DND-41 (cell line): Measurements from ENCODE around the gene MALRD1.

Experiments used
- ATAC-seq: fragments of 200-7000 bp; cut with Tn5 transposase; 3 replicates; pipeline ENCODE4 v1.9.1; 2021; ENCODE audit warnings: low read depth; ENCODE audit not compliant: insufficient read depth
- DNase-seq: peaks from one replicate; pipeline ENCODE4 v3.0.0-alpha.2; 2020
- H2AFZ ChIP-seq: 2 replicates; pipeline ENCODE4 v1.6.0; 2012; ENCODE audit warnings: low read depth, low read length
- H3K27ac ChIP-seq: 2 replicates; pipeline ENCODE4 v1.5.1; 2012; ENCODE audit warnings: low read length, inconsistent platforms
- H3K27me3 ChIP-seq: fragments of 200-600 bp; sonication (generic); 2 replicates; pipeline ENCODE4 v1.6.0; 2012; ENCODE audit warnings: low read length, mild to moderate bottlenecking, inconsistent platforms; ENCODE audit not compliant: insufficient read depth, poor library complexity
- H3K36me3 ChIP-seq: 2 replicates; pipeline ENCODE4 v1.5.1; 2012; ENCODE audit warnings: low read length, inconsistent platforms; ENCODE audit not compliant: insufficient read depth
- H3K4me1 ChIP-seq: 2 replicates; pipeline ENCODE4 v1.5.1; 2012; ENCODE audit warnings: mild to moderate bottlenecking, low read length; ENCODE audit not compliant: insufficient read depth
- H3K4me2 ChIP-seq: 2 replicates; pipeline ENCODE4 v1.6.0; 2012; ENCODE audit warnings: mild to moderate bottlenecking, moderate library complexity, low read length, inconsistent platforms; ENCODE audit not compliant: insufficient read depth
- H3K4me3 ChIP-seq, 2 experiments: fragments of 200-600 bp in 1 of 2; shearing (Covaris generic) in 1 of 2; 2 replicates each; pipeline ENCODE4 v1.5.1; 2012 to 2016; ENCODE audit warnings: inconsistent platforms in 2 of 2, low read length in 2 of 2, mild to moderate bottlenecking in 2 of 2, low read depth in 1 of 2, moderate library complexity in 1 of 2
- H3K79me2 ChIP-seq: 2 replicates; pipeline ENCODE4 v1.6.0; 2012; ENCODE audit warnings: low read length, inconsistent platforms; ENCODE audit not compliant: insufficient read depth
- H3K9ac ChIP-seq: 2 replicates; pipeline ENCODE4 v1.6.0; 2012; ENCODE audit warnings: low read depth, mild to moderate bottlenecking, inconsistent platforms, low read length, moderate library complexity
- H3K9me3 ChIP-seq: 2 replicates; pipeline ENCODE4 v1.5.1; 2012; ENCODE audit warnings: low read length, moderate library complexity, mild to moderate bottlenecking, inconsistent platforms; ENCODE audit not compliant: insufficient read depth, severe bottlenecking
- H4K20me1 ChIP-seq: 2 replicates; pipeline ENCODE4 v1.6.0; 2012; ENCODE audit warnings: low read length; ENCODE audit not compliant: insufficient read depth
- CTCF ChIP-seq: IDR thresholded peaks from 2 replicates; pipeline ENCODE4 v1.5.1; 2012; ENCODE audit warnings: borderline replicate concordance, low read length, moderate library complexity, mild to moderate bottlenecking; ENCODE audit not compliant: poor library complexity, severe bottlenecking; ENCODE audit errors: extremely low read depth
- EZH2 ChIP-seq: IDR thresholded peaks from 3 replicates; pipeline ENCODE4 v1.6.1; 2012; ENCODE audit warnings: borderline replicate concordance, low read depth, mild to moderate bottlenecking, moderate library complexity, low read length, inconsistent platforms; ENCODE audit not compliant: severe bottlenecking

The MALRD1 gene

GRCh38 chr10:19606968-19607367 lies 558.4 kb downstream of the MALRD1 start:
- Histone ChIP-seq H3K4me3 (no peak overlapping the region), H3K27me3 (no peaks in the 10 kb centered on the region), H3K36me3 (no peaks in the 10 kb centered on the region), H3K4me1 (no peaks in the 10 kb centered on the region), H3K4me2 (no peak overlapping the region), H2AFZ (no peak overlapping the region), H3K27ac (no peak overlapping the region), H4K20me1 (no peaks in the 10 kb centered on the region), H3K9ac (no peak overlapping the region), H3K9me3 (no peaks in the 10 kb centered on the region), H3K79me2 (no peaks in the 10 kb centered on the region)
- no peak for TF ChIP-seq EZH2
- no peak for TF ChIP-seq CTCF
- DNase-seq (no peak), ATAC-seq (no peak)

- H3K9me3 ChIP-seq = no peaks in the 10 kb centered on the region
- ATAC-seq = no peak
- no peaks in the 10 kb centered on the region for H3K4me1 ChIP-seq
- H3K4me3 ChIP-seq = no peak overlapping the region
- no peaks in the 10 kb centered on the region for H4K20me1 ChIP-seq
- no peak for TF ChIP-seq EZH2
- no peak for TF ChIP-seq CTCF
- no peaks in the 10 kb centered on the region for H3K36me3 ChIP-seq
- H3K79me2 ChIP-seq = no peaks in the 10 kb centered on the region
- no peak overlapping the region for H3K4me2 ChIP-seq
- no peaks in the 10 kb centered on the region for H3K27me3 ChIP-seq
- DNase-seq = no peak
- no peak overlapping the region for H2AFZ ChIP-seq
- no peak overlapping the region for H3K9ac ChIP-seq
- no peak overlapping the region for H3K27ac ChIP-seq
Observed at GRCh38 chr10:19611775-19612174, 563.2 kb downstream of the MALRD1 start.

GRCh38 chr10:19616966-19617365 lies 568.4 kb downstream of the MALRD1 start:
- H3K79me2 ChIP-seq = no peaks in the 10 kb centered on the region
- no peak overlapping the region for H3K9ac ChIP-seq
- no peaks in the 10 kb centered on the region for H3K4me1 ChIP-seq
- no peaks in the 10 kb centered on the region for H3K36me3 ChIP-seq
- no peak overlapping the region for H3K4me2 ChIP-seq
- TF ChIP-seq CTCF = no peak
- TF ChIP-seq EZH2 = no peak
- no peak overlapping the region for H2AFZ ChIP-seq
- H4K20me1 ChIP-seq = no peaks in the 10 kb centered on the region
- no peak overlapping the region for H3K27ac ChIP-seq
- ATAC-seq = no peak
- DNase-seq = no peak
- H3K9me3 ChIP-seq = no peaks in the 10 kb centered on the region
- H3K27me3 ChIP-seq = no peaks in the 10 kb centered on the region
- H3K4me3 ChIP-seq = no peak overlapping the region

GRCh38 chr10:19620811-19621210 lies 572.2 kb downstream of the MALRD1 start:
- Histone ChIP-seq H3K27ac (no peak overlapping the region), H3K27me3 (no peaks in the 10 kb centered on the region), H2AFZ (no peak overlapping the region), H3K79me2 (no peaks in the 10 kb centered on the region), H3K9ac (no peak overlapping the region), H3K9me3 (no peaks in the 10 kb centered on the region), H3K36me3 (no peaks in the 10 kb centered on the region), H4K20me1 (no peaks in the 10 kb centered on the region), H3K4me3 (no peak overlapping the region), H3K4me2 (no peak overlapping the region), H3K4me1 (no peaks in the 10 kb centered on the region)
- ATAC-seq (no peak), DNase-seq (no peak)
- no peak for TF ChIP-seq EZH2
- TF ChIP-seq CTCF = no peak
